ENCODE measurements around the gene MRLN. TPM values are rescaled to one million over a fixed set of nuclear protein-coding genes. Genes with fewer than 3 reads are reported as not detected.
"Not testable (repeated sequence)": the region's sequence is repeated elsewhere in the genome, so short reads cannot be mapped to it uniquely, and the experiment has no call there.

The MRLN gene
- total RNA-seq, 4 donors from 2014 or later: not detected

DNA sequence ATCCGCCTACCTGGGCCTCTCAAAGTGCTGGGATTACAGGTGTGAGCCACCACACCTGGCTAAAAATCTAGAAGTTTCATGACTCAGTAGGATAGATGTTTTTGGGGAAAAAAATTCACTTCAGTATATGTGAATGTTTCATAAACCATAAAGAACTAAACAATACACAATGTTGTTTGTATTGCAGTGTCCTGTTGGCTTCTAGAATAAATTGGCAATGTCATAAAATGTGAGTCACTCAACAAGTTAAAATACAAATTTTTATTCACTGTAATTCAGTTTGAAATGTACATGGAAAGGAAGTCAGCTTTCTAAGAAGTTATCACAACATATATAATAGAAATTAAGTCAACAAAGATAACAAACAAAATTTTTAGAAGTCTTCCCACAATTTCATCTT is 16.5 kb downstream of the MRLN start:
- 84 to 94% methylated on average over 1 of the region's 1 CpG for WGBS, 2 donors

DNA sequence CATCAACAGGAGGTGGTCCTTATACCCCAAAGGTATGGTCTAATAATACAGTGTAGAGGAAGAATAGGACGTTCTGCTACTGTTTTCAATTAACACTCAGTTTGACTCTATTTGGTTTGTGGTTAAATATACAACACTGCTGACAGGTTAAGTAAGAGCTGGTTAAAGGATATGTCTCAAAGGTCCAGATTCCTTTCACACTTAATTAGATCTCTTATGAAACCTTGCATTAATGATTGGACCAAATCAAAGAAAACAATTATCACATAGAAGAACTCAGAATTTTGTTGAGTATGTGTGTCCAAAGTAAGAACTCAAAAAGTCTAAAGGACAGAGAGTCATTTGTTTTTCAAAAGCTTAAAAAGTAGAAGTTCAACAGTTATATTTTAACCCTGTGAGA is 18.0 kb downstream of the MRLN start:
- H3K4me3 ChIP-seq (ENCODE audit: low read depth, poor library complexity, severe bottlenecking): no peak overlapping the region
- TF ChIP-seq, protein P1, sequence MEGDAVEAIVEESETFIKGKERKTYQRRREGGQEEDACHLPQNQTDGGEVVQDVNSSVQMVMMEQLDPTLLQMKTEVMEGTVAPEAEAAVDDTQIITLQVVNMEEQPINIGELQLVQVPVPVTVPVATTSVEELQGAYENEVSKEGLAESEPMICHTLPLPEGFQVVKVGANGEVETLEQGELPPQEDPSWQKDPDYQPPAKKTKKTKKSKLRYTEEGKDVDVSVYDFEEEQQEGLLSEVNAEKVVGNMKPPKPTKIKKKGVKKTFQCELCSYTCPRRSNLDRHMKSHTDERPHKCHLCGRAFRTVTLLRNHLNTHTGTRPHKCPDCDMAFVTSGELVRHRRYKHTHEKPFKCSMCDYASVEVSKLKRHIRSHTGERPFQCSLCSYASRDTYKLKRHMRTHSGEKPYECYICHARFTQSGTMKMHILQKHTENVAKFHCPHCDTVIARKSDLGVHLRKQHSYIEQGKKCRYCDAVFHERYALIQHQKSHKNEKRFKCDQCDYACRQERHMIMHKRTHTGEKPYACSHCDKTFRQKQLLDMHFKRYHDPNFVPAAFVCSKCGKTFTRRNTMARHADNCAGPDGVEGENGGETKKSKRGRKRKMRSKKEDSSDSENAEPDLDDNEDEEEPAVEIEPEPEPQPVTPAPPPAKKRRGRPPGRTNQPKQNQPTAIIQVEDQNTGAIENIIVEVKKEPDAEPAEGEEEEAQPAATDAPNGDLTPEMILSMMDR (IDR thresholded peaks at IDR 0.05): no peak
- TF ChIP-seq POLR2A (IDR thresholded peaks at IDR 0.05): no peak
- WGBS, 2 donors: 34 to 58% methylated on average over 1 of the region's 1 CpG
- no peak for DNase-seq (ENCODE audit: low spot score in 2 of 2)
- intact Hi-C loops (cut with DNase I; ENCODE audit: low total_unique reads): no loop called here

More for the DNA sequence above, 16.5 kb downstream of the MRLN start:
- H3K4me3 ChIP-seq (ENCODE audit: low read depth, poor library complexity, severe bottlenecking): no peak overlapping the region
- DNase-seq (ENCODE audit: low spot score in 2 of 2): no peak
- intact Hi-C loops (cut with DNase I; ENCODE audit: low total_unique reads): no loop called here
- TF ChIP-seq, protein P1 (IDR thresholded peaks at IDR 0.05): no peak
- no peak for TF ChIP-seq POLR2A (IDR thresholded peaks at IDR 0.05)

DNA sequence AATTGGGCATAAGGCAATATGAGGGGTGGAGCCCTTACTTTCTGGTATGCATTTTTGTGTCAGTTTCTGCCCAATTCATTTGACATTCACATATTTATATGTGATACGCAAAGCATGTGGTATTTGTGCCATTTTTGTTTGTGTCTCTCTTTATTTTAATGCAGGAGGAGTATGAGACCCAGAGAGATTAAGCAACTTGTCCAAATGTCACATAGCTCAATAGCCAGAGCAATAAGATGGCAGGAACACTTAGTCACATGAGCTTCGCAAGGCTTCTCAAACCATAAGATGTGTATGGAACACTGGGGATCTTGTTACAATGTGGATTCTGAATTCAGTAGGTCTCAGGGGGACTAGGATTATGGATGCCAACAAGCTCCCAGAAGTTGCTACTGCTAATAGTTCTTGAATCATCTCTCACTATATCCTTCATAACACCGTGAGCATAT is 19.2 kb downstream of the MRLN start:
- H3K4me3 ChIP-seq (ENCODE audit: low read depth, poor library complexity, severe bottlenecking): no peak overlapping the region
- TF ChIP-seq, protein P1 (IDR thresholded peaks at IDR 0.05): no peak
- no peak for TF ChIP-seq POLR2A (IDR thresholded peaks at IDR 0.05)
- no peak for DNase-seq (ENCODE audit: low spot score in 2 of 2)
- intact Hi-C loops (cut with DNase I; ENCODE audit: low total_unique reads): no loop called here
- 56 to 64% methylated on average over 3 of the region's 3 CpGs for WGBS, 2 donors

DNA sequence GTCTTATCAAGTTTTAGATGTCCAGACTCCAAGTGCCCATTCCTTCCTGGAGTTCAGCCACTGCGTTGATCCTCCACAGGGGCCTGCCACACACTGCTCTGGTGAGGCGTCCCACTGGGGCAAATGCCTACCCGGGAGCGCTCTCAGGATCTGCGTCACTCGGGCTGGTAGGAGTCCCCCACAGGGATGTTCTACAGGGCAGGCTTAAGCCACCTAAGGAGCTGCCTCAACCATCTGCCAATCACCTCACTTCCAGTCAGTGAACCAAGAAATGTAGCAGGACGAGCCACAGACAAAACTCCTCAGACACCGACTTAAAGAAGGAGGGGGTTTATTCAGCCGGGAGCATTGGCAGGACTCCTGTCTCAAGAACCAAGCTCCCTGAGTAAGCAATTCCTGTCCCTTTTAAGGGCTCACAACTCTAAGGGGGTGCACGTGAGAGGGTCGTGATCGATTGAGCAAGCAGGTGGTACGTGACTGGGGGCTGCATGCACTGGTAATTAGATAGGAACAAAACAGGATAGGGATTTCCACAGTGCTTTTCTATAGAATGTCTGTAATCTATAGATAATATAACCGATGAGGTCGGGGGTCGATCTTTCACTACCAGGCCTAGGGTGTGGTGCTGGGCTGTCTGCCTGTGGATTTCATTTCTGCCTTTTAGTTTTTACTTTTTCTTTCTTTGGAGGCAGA is 19.8 kb downstream of the MRLN start:
- DNase-seq (ENCODE audit: low spot score in 2 of 2); intact Hi-C loops (cut with DNase I; ENCODE audit: low total_unique reads); H3K4me3 ChIP-seq (ENCODE audit: low read depth, poor library complexity, severe bottlenecking): not testable (repeated sequence)
- WGBS, 2 donors: 95 to 98% methylated on average over 16 of the region's 16 CpGs

DNA sequence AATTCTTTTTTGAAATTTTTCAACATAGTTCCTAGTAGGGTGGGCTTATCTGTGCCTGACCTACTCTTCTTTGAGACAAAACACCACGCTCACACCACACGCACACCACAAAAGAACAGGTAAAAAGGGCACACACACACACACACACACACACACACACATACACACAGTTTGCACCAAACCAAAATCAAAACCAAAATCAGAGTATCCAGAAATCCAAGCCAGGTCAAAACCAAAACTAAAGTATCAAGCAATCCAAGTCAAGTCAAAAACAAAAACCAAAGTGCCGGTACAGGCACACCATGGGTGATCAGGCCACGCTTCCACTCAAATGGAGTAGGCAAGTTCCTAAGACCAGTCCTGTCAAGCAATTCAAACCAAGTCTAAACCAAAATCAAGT is 20.4 kb downstream of the MRLN start:
- intact Hi-C loops (cut with DNase I; ENCODE audit: low total_unique reads): not testable (repeated sequence)
- WGBS, 2 donors: 96 to 99% methylated on average over 4 of the region's 4 CpGs

DNA sequence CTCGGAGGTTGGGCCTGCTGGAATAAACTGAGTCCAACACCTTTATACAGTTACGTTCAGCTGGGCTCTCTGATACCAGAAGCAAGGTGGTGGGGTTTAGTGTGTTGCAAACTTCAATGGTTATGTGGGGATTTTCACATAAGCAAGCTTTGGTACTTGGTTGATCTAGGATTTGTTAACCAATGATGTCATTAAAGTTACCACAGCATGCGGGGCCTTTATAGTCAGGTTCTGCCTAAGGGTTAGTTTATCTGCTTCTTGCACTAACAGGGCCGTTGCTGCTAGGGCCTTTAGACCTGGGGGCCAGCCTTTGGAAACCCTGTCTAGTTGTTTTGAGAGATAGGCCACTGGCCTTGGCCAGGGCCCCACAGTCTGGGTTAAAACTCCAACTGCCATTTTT is 24.1 kb downstream of the MRLN start:
- H3K4me3 ChIP-seq (ENCODE audit: low read depth, poor library complexity, severe bottlenecking); intact Hi-C loops (cut with DNase I; ENCODE audit: low total_unique reads); DNase-seq (ENCODE audit: low spot score in 2 of 2): not testable (repeated sequence)
- 89 to 94% methylated on average over 4 of the region's 4 CpGs for WGBS, 2 donors

More for the DNA sequence above, 20.4 kb downstream of the MRLN start:
- not testable (repeated sequence) for DNase-seq (ENCODE audit: low spot score in 2 of 2); H3K4me3 ChIP-seq (ENCODE audit: low read depth, poor library complexity, severe bottlenecking)

DNA sequence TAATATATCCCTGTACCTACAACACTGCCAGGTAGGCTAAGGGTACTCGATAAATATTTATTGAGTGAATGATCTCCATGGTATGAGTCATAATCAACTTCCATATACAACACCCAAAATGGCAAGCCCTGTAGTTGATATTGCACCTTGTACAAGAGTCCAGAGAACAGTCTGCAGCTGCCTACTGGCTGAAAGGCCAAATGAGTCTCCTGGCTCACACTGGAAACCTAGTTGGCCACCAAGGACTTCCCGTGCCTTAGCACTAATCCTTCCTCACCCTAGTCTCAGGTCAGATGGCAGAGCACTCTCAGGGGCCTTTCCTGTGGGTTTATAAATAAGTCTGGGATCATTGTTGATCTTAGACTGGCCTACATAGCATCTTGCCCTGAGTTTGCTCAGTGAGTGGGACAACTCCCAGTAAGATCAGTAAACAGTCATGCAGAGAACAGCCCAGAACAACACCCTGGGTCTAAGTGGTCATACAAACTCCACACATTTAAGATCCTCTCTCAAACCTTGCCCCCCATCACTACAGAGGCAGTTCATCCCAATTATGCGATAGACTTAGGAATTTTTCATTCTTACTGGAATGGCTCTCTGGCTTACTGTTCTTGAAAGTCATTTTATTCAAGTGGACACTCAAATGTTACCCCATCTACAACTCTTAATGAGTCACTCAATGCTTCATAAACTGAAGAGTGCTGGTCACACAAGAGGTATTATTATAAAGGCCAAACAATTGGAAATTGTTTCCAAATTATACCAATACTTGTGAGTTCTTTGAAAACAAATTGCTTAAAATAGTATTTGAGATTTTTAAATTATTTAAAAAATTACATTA is 28.9 kb downstream of the MRLN start:
- no peak for DNase-seq (ENCODE audit: low spot score in 2 of 2)
- no peak for TF ChIP-seq POLR2A (IDR thresholded peaks at IDR 0.05)
- TF ChIP-seq, protein P1 (IDR thresholded peaks at IDR 0.05): no peak
- no peak overlapping the region for H3K4me3 ChIP-seq (ENCODE audit: low read depth, poor library complexity, severe bottlenecking)
- WGBS, 2 donors: 77 to 98% methylated on average over 3 of the region's 3 CpGs
- intact Hi-C loops (cut with DNase I; ENCODE audit: low total_unique reads): no loop called here

All from lower leg skin (tissue), 4 donors.